HG03575 (cell line): ENCODE measurements around the gene MLC1.

ENCODE experiments used
- ATAC-seq: cut with Tn5 transposase; IDR thresholded peaks from one replicate; pipeline ENCODE4 v1.9.1; 2021; ENCODE audit not compliant: unreplicated experiment, insufficient number of reproducible peaks, low FRiP score; ENCODE audit errors: extremely low read depth

Gene MLC1

DNA sequence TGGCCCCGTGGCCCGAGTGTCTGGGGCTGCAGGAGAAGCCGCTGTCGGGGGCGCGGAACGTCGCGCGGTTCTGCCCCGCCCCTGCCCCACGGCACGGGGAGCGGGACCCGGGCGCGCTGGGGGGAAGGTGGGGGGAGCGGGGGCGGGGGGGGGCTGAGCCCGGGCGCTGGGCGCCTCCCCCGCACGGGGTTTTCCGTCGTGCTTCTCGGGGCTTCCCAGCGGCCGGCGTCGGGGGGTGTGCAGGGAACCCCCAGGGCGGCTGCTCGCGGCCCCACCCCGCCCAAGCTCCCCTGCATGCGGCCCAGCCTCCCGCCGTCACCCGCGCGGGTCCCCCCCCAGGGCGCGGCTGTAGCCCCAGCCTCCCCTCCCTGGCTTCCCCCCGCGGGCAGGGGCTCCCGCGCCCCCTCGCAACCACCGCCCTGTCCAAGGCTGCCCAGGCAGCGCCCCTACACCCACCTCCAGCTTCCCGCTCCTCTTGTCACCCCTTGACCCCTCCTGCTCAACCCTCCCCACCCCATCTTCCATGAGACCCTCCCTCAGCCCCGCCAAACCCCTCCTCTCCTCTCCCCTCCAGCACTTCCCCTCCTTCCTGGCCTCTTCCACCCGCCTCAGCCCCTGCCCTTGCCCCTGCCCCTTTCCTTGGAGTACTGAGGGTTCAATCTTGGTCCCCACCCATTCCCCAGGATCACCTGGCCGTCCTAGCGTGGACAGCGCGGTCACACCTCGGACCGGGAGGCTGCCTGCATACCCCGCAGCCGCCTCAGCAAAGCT is 74.4 kb downstream of the MLC1 start:
- ATAC-seq = no peak

GRCh38 chr22:50009765-50010675 is 75.2 kb downstream of the MLC1 start:
- ATAC-seq = no peak
